ENCODE results near the gene SGCD. TPM values are rescaled to one million over a fixed set of nuclear protein-coding genes. Genes with fewer than 3 reads are reported as not detected.

SGCD gene
- total RNA-seq, 4 donors from 2014 or later = 12.4 to 17.8 (median 13.4) TPM

DNA sequence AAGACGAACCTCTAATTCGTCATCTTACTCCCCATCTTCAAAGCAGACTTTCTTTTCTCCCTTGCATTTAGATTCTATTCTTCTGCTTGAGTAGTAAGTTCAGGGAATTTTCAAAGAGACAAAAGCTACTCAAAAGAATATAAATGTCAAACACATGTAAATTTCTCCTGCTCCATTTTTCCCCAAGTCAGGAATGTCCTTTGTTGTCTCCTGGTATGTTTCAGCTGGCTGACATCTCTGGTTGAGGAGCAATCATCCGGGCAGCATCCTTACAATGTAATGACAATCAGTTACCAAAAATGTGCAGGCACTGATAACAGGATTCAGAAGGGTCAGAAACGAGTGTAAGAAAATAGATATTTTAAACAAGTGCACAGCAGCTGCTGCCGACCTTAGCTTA lies 475.5 kb downstream of the SGCD start:
- Histone ChIP-seq H3K4me1 (no peaks in the 10 kb centered on the region), H3K4me3 (no peak overlapping the region), H3K27me3 (no peaks in the 10 kb centered on the region), H3K36me3 (no peaks in the 10 kb centered on the region), H3K9me3 (peaks cover 0 to under 1% (median 0%) of the 10 kb centered on the region in 4 donors), H3K27ac (no peak overlapping the region)
- WGBS, 2 donors = 67 to 74% methylated on average over 5 of the region's 5 CpGs
- no peak for DNase-seq (ENCODE audit: low spot score in 2 of 2)
- no peak for TF ChIP-seq EP300 (IDR thresholded peaks at IDR 0.05)
- no peak for TF ChIP-seq POLR2A (IDR thresholded peaks at IDR 0.05)
- TF ChIP-seq, protein P1, sequence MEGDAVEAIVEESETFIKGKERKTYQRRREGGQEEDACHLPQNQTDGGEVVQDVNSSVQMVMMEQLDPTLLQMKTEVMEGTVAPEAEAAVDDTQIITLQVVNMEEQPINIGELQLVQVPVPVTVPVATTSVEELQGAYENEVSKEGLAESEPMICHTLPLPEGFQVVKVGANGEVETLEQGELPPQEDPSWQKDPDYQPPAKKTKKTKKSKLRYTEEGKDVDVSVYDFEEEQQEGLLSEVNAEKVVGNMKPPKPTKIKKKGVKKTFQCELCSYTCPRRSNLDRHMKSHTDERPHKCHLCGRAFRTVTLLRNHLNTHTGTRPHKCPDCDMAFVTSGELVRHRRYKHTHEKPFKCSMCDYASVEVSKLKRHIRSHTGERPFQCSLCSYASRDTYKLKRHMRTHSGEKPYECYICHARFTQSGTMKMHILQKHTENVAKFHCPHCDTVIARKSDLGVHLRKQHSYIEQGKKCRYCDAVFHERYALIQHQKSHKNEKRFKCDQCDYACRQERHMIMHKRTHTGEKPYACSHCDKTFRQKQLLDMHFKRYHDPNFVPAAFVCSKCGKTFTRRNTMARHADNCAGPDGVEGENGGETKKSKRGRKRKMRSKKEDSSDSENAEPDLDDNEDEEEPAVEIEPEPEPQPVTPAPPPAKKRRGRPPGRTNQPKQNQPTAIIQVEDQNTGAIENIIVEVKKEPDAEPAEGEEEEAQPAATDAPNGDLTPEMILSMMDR (IDR thresholded peaks at IDR 0.05) = no peak

DNA sequence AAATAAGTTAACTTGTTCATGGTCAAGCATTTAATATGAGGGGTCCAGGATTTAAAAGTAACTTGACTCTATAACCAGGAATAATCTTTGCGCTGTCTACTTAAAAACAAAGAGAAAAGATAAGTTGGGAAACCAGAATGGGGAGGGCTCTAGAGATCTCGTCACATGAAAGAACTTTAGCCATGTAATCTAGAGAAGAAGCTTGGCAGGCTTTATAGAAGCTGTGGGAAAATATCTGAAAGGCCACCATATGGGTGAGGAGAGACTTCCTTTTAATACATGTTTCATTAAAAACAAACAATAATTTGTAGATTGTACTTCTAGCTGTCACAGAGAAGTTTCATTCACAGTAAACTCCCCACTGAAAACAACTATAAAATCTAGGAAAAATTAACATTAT lies 476.4 kb downstream of the SGCD start:
- peaks cover 0 to 4% (median 0%) of the 10 kb centered on the region in 4 donors for H3K9me3 ChIP-seq
- no peaks in the 10 kb centered on the region for H3K4me1 ChIP-seq
- TF ChIP-seq, protein P1 (IDR thresholded peaks at IDR 0.05) = no peak
- TF ChIP-seq EP300 (IDR thresholded peaks at IDR 0.05) (no peak), POLR2A (IDR thresholded peaks at IDR 0.05) (no peak)
- H3K27me3 ChIP-seq = no peaks in the 10 kb centered on the region
- no peak overlapping the region for H3K4me3 ChIP-seq
- H3K27ac ChIP-seq = no peak overlapping the region
- 53 to 62% methylated on average over 2 of the region's 2 CpGs for WGBS, 2 donors
- no peak for DNase-seq (ENCODE audit: low spot score in 2 of 2)
- no peaks in the 10 kb centered on the region for H3K36me3 ChIP-seq

DNA sequence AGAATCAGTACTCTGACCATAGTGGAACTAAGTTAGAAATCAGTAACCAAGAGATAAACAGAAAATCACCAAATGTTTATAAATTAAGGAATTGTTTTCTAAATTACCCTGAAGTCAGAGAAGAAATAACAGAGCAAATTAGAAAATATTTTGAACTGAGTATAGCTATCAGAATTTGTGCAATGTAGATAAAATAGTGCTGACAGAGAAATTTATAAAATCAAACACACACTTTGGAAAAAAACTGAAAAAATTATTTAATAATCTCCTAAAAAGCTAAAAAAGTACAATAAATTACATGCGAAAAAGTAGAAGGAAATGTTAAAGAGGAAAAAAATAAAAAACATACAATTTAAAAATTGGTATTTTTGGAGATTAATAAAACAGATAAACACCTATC lies 486.0 kb downstream of the SGCD start:
- Histone ChIP-seq H3K9me3 (peaks cover 0 to 7% (median 0%) of the 10 kb centered on the region in 4 donors), H3K27ac (no peak overlapping the region), H3K4me3 (no peak overlapping the region), H3K36me3 (no peaks in the 10 kb centered on the region), H3K27me3 (no peaks in the 10 kb centered on the region), H3K4me1 (no peaks in the 10 kb centered on the region)
- WGBS, 2 donors = 85 to 95% methylated on average over 1 of the region's 1 CpG
- no peak for DNase-seq (ENCODE audit: low spot score in 2 of 2)
- TF ChIP-seq EP300 (IDR thresholded peaks at IDR 0.05) (no peak), POLR2A (IDR thresholded peaks at IDR 0.05) (no peak)
- TF ChIP-seq, protein P1 (IDR thresholded peaks at IDR 0.05) = no peak

DNA sequence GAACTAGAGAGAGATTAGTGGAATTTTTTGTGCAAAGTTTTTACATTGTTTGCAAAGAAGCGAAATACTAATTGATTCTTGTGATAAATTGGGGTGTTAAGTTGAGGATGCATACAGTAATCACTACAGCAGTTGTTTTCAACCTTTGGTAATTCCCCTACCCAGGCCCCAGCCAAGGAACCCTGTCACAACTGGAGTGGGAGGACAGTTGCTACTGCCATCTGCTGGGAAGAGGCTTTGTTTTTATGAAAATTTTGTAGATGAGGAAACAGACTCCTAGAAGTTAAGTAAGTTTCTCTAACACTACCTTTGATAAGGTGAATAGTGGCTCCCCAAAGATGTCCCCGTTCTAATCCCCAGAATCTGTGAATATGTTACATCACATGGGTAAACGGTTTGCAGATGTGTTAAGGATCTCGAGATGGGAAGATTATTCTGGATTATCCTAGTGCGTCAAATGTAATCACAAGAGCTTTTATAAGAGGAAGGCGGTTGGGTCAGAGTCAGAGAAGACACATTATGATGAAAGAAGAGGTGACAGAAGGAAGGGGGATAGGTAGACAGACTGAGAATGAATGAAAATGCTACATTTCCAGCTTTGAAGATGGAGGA lies 489.1 kb downstream of the SGCD start:
- no peaks in the 10 kb centered on the region for H3K27me3 ChIP-seq
- WGBS, 2 donors = 72 to 75% methylated on average over 6 of the region's 6 CpGs
- peaks cover 0 to 2% (median 0%) of the 10 kb centered on the region in 4 donors for H3K9me3 ChIP-seq
- H3K4me3 ChIP-seq = no peak overlapping the region
- H3K4me1 ChIP-seq = no peaks in the 10 kb centered on the region
- no peak for DNase-seq (ENCODE audit: low spot score in 2 of 2)
- no peak overlapping the region for H3K27ac ChIP-seq
- H3K36me3 ChIP-seq = no peaks in the 10 kb centered on the region
- TF ChIP-seq, protein P1 (IDR thresholded peaks at IDR 0.05) = peak in 3 of 5 experiments; percentile 17 to 21 (median 19)
- TF ChIP-seq POLR2A (IDR thresholded peaks at IDR 0.05) = no peak
- no peak for TF ChIP-seq EP300 (IDR thresholded peaks at IDR 0.05)

Small RNA genes within 50 kb of the gene (small RNA-seq; reads per million reads assigned to genes)
- gene AC027308.1 = not detected
- not detected for gene RNU6-556P
